Measurements from ENCODE around the gene CPO.

The CPO gene, protein sequence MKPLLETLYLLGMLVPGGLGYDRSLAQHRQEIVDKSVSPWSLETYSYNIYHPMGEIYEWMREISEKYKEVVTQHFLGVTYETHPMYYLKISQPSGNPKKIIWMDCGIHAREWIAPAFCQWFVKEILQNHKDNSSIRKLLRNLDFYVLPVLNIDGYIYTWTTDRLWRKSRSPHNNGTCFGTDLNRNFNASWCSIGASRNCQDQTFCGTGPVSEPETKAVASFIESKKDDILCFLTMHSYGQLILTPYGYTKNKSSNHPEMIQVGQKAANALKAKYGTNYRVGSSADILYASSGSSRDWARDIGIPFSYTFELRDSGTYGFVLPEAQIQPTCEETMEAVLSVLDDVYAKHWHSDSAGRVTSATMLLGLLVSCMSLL

DNA sequence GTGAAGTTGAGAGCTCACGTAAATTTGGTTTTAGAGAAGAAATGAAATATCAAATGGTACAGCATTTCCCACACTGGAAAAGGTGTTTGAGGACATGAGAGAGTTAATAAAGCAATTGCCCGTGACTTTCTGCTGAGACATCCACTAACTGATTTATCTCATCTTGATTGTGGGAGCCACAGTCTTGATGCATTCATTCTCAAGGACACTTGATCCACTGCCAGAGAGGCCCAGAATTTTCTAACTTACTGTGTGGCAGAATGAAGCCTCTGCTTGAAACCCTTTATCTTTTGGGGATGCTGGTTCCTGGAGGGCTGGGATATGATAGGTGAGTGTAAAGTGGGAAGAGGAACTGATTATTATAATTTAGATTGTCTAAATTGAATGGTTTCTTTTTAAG is at the start of gene CPO:
Gene CPO, plus strand, starts transcription at position 179 of the 400 bp plus-strand sequence. Its CDS starts 82 bp downstream, at position 261.
- Histone ChIP-seq H3K36me3 (ENCODE audit: insufficient read depth, low read length) (no peaks in the 10 kb centered on the region), H3K27me3 (ENCODE audit: insufficient read depth, low read length) (no peaks in the 10 kb centered on the region), H3K4me3 (ENCODE audit: low read depth, low read length) (no peak within 1 kb of the TSS), H3K27ac (ENCODE audit: low read depth, low read length) (no peak within 1 kb of the TSS), H2AFZ (ENCODE audit: low read length, unreplicated experiment) (no peak within 1 kb of the TSS), H3K4me1 (ENCODE audit: control insufficient read depth, insufficient read depth, low read length, unreplicated experiment) (no peaks in the 10 kb centered on the region), H3K79me2 (ENCODE audit: control insufficient read depth, insufficient read depth, low read length, unreplicated experiment) (no peaks in the 10 kb centered on the region)

- Histone ChIP-seq H3K36me3 (ENCODE audit: insufficient read depth, low read length) (no peaks in the 10 kb centered on the region), H3K27me3 (ENCODE audit: insufficient read depth, low read length) (no peaks in the 10 kb centered on the region), H3K4me1 (ENCODE audit: control insufficient read depth, insufficient read depth, low read length, unreplicated experiment) (no peaks in the 10 kb centered on the region), H2AFZ (ENCODE audit: low read length, unreplicated experiment) (no peak overlapping the region), H3K4me3 (ENCODE audit: low read depth, low read length) (no peak overlapping the region), H3K27ac (ENCODE audit: low read depth, low read length) (no peak overlapping the region), H3K79me2 (ENCODE audit: control insufficient read depth, insufficient read depth, low read length, unreplicated experiment) (no peaks in the 10 kb centered on the region)
Observed at GRCh38 chr2:206890179-206890578, 49.1 kb upstream of the CPO start.

DNA sequence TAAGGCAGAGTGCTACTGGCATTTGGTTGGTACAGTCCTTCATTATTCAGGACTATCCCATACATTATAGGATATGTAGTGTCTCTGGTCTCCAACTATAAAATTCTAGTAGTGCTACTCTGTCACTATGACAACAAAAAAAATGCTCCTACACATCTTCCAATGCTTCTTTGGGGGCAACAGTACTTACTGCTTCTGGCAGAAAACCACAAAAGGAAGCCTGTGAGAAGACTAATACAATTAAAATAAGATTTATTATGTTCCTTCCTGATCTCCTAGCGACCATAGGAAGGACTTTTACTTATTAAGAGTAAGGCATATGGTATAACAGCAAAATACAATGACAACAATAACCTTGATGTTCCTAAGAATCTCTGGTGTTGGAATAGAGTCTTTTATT is 48.4 kb upstream of the CPO start:
- Histone ChIP-seq H3K36me3 (ENCODE audit: insufficient read depth, low read length) (no peaks in the 10 kb centered on the region), H3K4me1 (ENCODE audit: control insufficient read depth, insufficient read depth, low read length, unreplicated experiment) (no peaks in the 10 kb centered on the region)

GRCh38 chr2:206915121-206915520 is 24.2 kb upstream of the CPO start:
- peak overlapping the region; percentile 55; the same call in 1 of the 2 replicates for H3K4me3 ChIP-seq (ENCODE audit: low read depth, low read length)
- peaks cover 17% of the 10 kb centered on the region for H3K4me1 ChIP-seq (ENCODE audit: control insufficient read depth, insufficient read depth, low read length, unreplicated experiment)
- peak overlapping the region; percentile 78 for H3K27ac ChIP-seq (ENCODE audit: low read depth, low read length)
- no peaks in the 10 kb centered on the region for H3K79me2 ChIP-seq (ENCODE audit: control insufficient read depth, insufficient read depth, low read length, unreplicated experiment)
- H3K36me3 ChIP-seq (ENCODE audit: insufficient read depth, low read length), result no peaks in the 10 kb centered on the region
- no peaks in the 10 kb centered on the region for H3K27me3 ChIP-seq (ENCODE audit: insufficient read depth, low read length)
- peak overlapping the region; percentile 60 for H2AFZ ChIP-seq (ENCODE audit: low read length, unreplicated experiment)

More for the DNA sequence above, 48.4 kb upstream of the CPO start:
- Histone ChIP-seq H2AFZ (ENCODE audit: low read length, unreplicated experiment) (no peak overlapping the region), H3K4me3 (ENCODE audit: low read depth, low read length) (no peak overlapping the region), H3K79me2 (ENCODE audit: control insufficient read depth, insufficient read depth, low read length, unreplicated experiment) (no peaks in the 10 kb centered on the region), H3K27me3 (ENCODE audit: insufficient read depth, low read length) (no peaks in the 10 kb centered on the region), H3K27ac (ENCODE audit: low read depth, low read length) (no peak overlapping the region)

GRCh38 chr2:206918263-206918662 is 21.1 kb upstream of the CPO start:
- Histone ChIP-seq H3K27ac (ENCODE audit: low read depth, low read length) (no peak overlapping the region), H3K79me2 (ENCODE audit: control insufficient read depth, insufficient read depth, low read length, unreplicated experiment) (no peaks in the 10 kb centered on the region), H2AFZ (ENCODE audit: low read length, unreplicated experiment) (no peak overlapping the region), H3K4me3 (ENCODE audit: low read depth, low read length) (no peak overlapping the region), H3K4me1 (ENCODE audit: control insufficient read depth, insufficient read depth, low read length, unreplicated experiment) (peaks cover 17% of the 10 kb centered on the region), H3K27me3 (ENCODE audit: insufficient read depth, low read length) (no peaks in the 10 kb centered on the region), H3K36me3 (ENCODE audit: insufficient read depth, low read length) (no peaks in the 10 kb centered on the region)

DNA sequence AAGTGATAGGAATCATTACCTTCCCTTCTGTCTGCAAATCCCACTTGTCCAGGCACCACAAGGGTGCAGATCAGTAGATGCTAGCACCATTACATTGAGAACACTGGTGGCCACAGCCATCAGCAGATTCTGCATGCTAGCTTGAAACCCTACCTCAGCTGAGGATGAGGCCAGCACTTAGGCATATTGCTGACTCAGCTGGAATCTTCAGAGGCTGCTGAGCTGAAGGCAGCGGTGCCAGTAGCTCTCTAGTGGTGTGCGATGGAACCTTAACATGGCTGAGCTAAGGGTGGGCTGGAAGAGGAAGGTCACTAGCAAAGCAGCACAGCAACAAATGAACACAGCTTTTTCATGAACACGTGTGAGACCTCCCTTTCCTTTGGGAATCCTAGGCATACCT is 19.0 kb upstream of the CPO start:
- Histone ChIP-seq H3K36me3 (ENCODE audit: insufficient read depth, low read length) (no peaks in the 10 kb centered on the region), H3K4me3 (ENCODE audit: low read depth, low read length) (no peak overlapping the region), H3K4me1 (ENCODE audit: control insufficient read depth, insufficient read depth, low read length, unreplicated experiment) (peaks cover 11% of the 10 kb centered on the region), H3K27ac (ENCODE audit: low read depth, low read length) (no peak overlapping the region), H2AFZ (ENCODE audit: low read length, unreplicated experiment) (no peak overlapping the region), H3K27me3 (ENCODE audit: insufficient read depth, low read length) (no peaks in the 10 kb centered on the region), H3K79me2 (ENCODE audit: control insufficient read depth, insufficient read depth, low read length, unreplicated experiment) (no peaks in the 10 kb centered on the region)

- Histone ChIP-seq H3K27ac (ENCODE audit: low read depth, low read length) (no peak overlapping the region), H3K27me3 (ENCODE audit: insufficient read depth, low read length) (no peaks in the 10 kb centered on the region), H3K4me3 (ENCODE audit: low read depth, low read length) (no peak overlapping the region)
Observed at GRCh38 chr2:206920951-206921350, 18.4 kb upstream of the CPO start.

DNA sequence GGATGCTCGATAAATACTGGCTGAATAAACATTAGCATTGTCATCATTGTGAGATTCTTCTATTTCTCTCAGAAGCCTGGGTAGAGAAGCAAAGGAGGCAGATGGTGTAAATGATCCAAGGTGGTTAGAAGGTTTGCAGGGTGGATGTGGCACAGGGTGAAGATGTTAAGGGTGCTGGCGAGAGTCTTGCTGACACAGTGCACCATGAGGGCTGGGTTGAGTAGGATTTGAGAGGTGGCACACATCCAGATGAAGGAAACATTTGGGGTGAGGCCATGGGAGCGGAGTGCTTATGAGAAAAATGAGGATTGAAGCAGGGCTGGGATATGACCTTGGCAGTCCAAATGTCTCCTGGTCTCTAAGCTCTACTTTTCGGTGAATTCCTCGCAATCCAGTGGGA is 17.8 kb upstream of the CPO start:
- H3K36me3 ChIP-seq (ENCODE audit: insufficient read depth, low read length), result no peaks in the 10 kb centered on the region
- no peaks in the 10 kb centered on the region; the same call in 1 of the 2 replicates for H3K27me3 ChIP-seq (ENCODE audit: insufficient read depth, low read length)
- no peaks in the 10 kb centered on the region for H3K79me2 ChIP-seq (ENCODE audit: control insufficient read depth, insufficient read depth, low read length, unreplicated experiment)
- no peaks in the 10 kb centered on the region for H3K4me1 ChIP-seq (ENCODE audit: control insufficient read depth, insufficient read depth, low read length, unreplicated experiment)
- H3K4me3 ChIP-seq (ENCODE audit: low read depth, low read length), result no peak overlapping the region
- no peak overlapping the region for H2AFZ ChIP-seq (ENCODE audit: low read length, unreplicated experiment)
- no peak overlapping the region for H3K27ac ChIP-seq (ENCODE audit: low read depth, low read length)

More at GRCh38 chr2:206920951-206921350, 18.4 kb upstream of the CPO start:
- Histone ChIP-seq H3K36me3 (ENCODE audit: insufficient read depth, low read length) (no peaks in the 10 kb centered on the region), H3K4me1 (ENCODE audit: control insufficient read depth, insufficient read depth, low read length, unreplicated experiment) (peaks cover 5% of the 10 kb centered on the region), H2AFZ (ENCODE audit: low read length, unreplicated experiment) (no peak overlapping the region), H3K79me2 (ENCODE audit: control insufficient read depth, insufficient read depth, low read length, unreplicated experiment) (no peaks in the 10 kb centered on the region)

GRCh38 chr2:206935991-206936842 is 3.1 kb upstream of the CPO start:
- Histone ChIP-seq H3K36me3 (ENCODE audit: insufficient read depth, low read length) (no peaks in the 10 kb centered on the region), H3K27me3 (ENCODE audit: insufficient read depth, low read length) (no peaks in the 10 kb centered on the region), H3K79me2 (ENCODE audit: control insufficient read depth, insufficient read depth, low read length, unreplicated experiment) (no peaks in the 10 kb centered on the region), H2AFZ (ENCODE audit: low read length, unreplicated experiment) (no peak overlapping the region), H3K4me3 (ENCODE audit: low read depth, low read length) (no peak overlapping the region), H3K27ac (ENCODE audit: low read depth, low read length) (no peak overlapping the region), H3K4me1 (ENCODE audit: control insufficient read depth, insufficient read depth, low read length, unreplicated experiment) (no peaks in the 10 kb centered on the region)

DNA sequence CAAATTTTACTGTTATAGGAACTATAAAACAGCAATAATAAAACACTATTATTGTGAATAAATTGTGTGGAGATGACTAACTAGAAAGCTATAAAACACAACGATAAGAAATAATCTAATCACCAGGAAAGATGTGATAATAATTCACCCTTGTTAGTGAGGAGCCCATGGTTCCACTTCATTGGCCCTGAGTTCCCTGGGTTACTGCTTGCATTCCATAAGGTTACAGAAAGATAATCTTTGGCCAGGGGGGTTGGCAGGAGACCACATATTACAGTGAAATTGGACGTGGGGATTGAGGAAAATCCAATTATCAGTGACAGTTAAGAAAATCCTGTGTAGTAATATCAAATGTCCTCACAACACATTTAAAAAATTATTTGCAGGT is 2.5 kb upstream of the CPO start:
- no peak overlapping the region for H3K4me3 ChIP-seq (ENCODE audit: low read depth, low read length)
- no peak overlapping the region for H2AFZ ChIP-seq (ENCODE audit: low read length, unreplicated experiment)
- no peaks in the 10 kb centered on the region for H3K27me3 ChIP-seq (ENCODE audit: insufficient read depth, low read length)
- H3K36me3 ChIP-seq (ENCODE audit: insufficient read depth, low read length), result no peaks in the 10 kb centered on the region
- H3K4me1 ChIP-seq (ENCODE audit: control insufficient read depth, insufficient read depth, low read length, unreplicated experiment), result no peaks in the 10 kb centered on the region
- H3K27ac ChIP-seq (ENCODE audit: low read depth, low read length), result no peak overlapping the region
- no peaks in the 10 kb centered on the region for H3K79me2 ChIP-seq (ENCODE audit: control insufficient read depth, insufficient read depth, low read length, unreplicated experiment)
